Mononuclear cell (primary cell): ENCODE measurements around the gene LINC01488. TPM values are rescaled to one million over a fixed set of nuclear protein-coding genes. Genes with fewer than 3 reads are reported as not detected.

Experiments used
- H3K27me3 ChIP-seq: 2 replicates; pipeline ENCODE4 v1.6.0; 2011; ENCODE audit warnings: low read length, control low read depth; ENCODE audit not compliant: insufficient read depth
- H3K4me1 ChIP-seq: 2 replicates; pipeline ENCODE4 v1.5.1; 2011; ENCODE audit warnings: mild to moderate bottlenecking, low read length, control low read depth; ENCODE audit not compliant: insufficient read depth
- H3K4me3 ChIP-seq: 2 replicates; pipeline ENCODE4 v1.5.1; 2011; ENCODE audit warnings: mild to moderate bottlenecking, low read length, moderate library complexity
- H3K9me3 ChIP-seq: 2 replicates; pipeline ENCODE4 v1.5.1; 2011; ENCODE audit warnings: low read depth, mild to moderate bottlenecking, control low read depth, low read length
- total RNA-seq: library from RNA; depleted of rRNA; stranded (reverse); fragments of >200 nt; gene quantifications from one replicate; pipeline ENCODE4 v1.2.3, GENCODE V29; 2012

The LINC01488 gene
- total RNA-seq, 1 donor, result not detected

DNA sequence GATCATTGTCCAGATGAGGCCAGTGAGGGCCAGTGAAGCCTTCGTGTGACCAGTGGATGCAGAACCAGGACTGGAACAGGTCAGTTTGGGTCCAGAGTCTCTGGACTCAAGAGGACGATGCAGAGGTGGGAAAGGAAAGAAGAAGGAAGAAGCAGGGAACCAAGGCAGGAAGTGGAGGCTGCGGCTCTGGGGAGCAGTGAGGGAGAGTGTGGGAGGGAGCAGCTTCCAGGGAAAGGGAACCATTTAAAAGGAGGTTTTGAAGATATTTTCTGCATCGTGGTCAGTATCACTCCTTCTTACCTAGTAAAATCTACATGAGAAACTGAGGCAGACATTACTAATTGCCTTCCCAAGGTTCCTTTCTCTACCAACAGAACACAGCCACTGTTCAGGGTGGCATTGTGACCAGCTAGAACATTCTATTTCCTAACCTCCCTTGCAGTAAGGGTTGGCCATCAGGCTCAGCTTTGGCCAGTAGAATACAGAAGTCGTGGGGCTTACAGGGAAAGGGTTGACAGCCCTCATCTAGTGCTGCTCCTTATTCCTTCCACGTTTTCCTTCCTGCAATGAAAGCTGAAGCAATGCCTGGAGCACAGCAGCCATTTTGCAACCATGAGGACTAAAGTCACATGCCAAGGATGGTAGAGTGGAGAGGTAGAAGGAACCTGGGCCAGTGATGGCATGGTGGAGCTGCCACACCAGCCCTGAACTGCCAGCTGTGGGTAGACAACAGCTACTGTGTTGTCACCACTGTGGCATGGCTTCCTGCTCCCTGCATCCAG, 29.1 kb upstream of the LINC01488 start:
- H3K9me3 ChIP-seq, result peaks cover under 1% of the 10 kb centered on the region

DNA sequence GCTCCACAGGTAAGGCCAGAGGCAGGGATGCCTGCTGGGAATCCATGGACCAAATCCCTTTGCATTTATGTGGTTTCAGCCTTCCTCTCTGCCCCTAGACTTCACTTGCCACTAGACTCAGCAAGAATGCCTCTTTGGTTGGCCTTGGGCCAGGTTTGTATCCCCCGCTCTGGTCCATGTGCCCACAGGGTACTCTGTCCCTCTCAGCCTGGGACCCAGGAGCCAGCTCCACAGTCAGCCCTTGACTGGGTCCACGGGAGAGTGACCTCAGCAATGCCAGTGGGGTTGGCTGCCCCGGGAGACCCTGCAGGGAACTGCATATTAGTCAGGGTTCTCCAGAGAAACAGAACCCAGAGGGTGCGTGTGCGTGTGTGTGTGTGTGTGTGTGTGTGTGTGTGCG, 28.3 kb upstream of the LINC01488 start:
- H3K4me1 ChIP-seq, result no peaks in the 10 kb centered on the region
- H3K9me3 ChIP-seq, result peaks cover 6% of the 10 kb centered on the region
- H3K4me3 ChIP-seq, result no peak overlapping the region
- H3K27me3 ChIP-seq, result peaks cover 14% of the 10 kb centered on the region

More for the DNA sequence above, 29.1 kb upstream of the LINC01488 start:
- Histone ChIP-seq H3K4me3 (no peak overlapping the region), H3K27me3 (peaks cover 14% of the 10 kb centered on the region), H3K4me1 (no peaks in the 10 kb centered on the region)

DNA sequence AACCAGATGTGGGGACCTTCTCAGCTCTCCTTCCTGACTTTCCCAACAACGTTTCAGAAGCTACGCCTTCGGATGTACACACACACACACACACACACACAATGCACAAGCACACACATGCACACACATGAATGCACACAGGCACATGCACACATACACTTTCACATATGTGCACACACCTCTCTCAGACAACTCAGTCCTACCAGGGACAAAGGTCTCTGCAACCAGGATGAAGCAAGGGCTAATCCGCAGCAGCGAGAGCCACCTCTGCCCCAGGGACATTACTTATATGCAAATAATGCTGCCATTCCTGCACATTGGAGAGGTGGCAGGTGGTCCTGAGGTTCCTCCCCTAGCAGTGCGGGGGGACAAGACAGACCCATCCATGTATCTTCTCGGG, 27.4 kb upstream of the LINC01488 start:
- Histone ChIP-seq H3K4me3 (no peak overlapping the region), H3K4me1 (no peaks in the 10 kb centered on the region), H3K27me3 (peaks cover 9% of the 10 kb centered on the region), H3K9me3 (peaks cover 6% of the 10 kb centered on the region)

DNA sequence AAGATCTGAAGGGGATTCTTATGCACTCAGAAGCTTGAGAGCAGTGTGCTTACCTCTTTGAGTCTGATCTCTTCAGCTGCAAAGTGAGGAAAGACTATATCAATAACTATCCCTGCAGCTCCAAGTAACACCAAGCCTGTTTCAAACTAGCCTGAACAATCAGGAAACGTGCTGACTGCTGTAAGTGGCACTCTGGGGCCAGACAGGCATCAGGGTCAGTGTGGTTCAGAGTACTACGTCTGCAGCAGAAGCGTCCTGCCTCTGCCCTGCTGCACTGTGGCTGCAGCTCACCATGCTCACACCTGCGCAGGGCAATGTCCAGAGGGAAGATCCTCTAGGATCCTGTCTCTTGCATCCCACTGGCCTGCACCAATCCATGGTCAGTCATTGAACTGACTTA, 25.5 kb upstream of the LINC01488 start:
- no peaks in the 10 kb centered on the region for H3K4me1 ChIP-seq
- no peak overlapping the region for H3K4me3 ChIP-seq
- H3K27me3 ChIP-seq, result no peaks in the 10 kb centered on the region
- peaks cover 6% of the 10 kb centered on the region for H3K9me3 ChIP-seq

DNA sequence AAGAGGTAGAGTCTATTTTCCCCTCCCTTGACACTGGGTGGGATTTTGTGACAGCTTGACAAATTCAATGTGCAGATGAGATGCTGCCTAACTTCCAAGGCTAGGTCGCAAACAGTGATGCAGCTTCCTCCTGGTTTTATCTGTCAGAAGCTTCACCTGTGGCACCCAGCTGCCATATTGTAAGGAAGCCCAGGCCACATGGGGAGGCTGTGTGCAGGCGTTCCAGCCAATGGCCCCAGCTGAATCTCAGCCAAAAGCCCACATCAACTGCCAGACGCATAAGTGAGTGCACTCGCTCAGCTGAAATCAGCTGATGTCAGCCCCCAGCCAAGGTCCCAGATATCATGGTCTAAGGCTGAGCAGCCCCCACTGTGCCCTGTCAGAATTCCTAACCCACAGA, 24.8 kb upstream of the LINC01488 start:
- Histone ChIP-seq H3K9me3 (peaks cover 6% of the 10 kb centered on the region), H3K4me3 (no peak overlapping the region), H3K4me1 (no peaks in the 10 kb centered on the region), H3K27me3 (no peaks in the 10 kb centered on the region)

DNA sequence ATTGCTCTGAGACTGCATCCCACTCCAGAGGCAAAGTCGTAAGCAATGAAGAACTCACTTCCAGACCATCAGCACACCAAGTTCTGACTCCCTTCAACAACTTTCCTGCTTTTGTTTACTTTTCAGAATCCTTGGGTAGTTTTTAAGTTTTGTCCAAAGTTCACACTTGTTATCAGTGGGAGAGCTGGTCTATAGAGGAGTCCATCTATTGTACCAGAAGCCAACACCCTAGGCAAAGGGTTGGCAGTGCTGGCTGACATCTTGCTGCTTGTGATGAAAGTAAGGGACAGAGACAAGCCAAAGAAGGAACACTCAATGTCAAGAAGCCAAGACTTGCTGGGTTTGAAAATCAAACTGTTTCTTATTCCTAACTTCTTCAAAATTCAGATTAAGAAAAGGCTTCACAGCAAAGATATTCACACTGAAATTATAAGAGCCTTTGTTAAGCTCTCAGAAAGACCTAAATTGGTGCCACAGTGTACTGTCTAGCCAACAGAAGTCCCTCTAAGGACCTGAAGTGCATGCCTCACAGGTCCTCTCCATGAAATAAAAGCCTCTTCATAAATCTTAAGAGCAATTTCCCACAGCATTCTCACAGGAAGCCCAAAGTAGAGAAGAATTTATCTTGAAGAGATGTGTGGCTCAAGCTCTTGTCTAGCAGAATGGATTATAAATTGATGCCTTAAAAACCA, 21.5 kb upstream of the LINC01488 start:
- peaks cover 6% of the 10 kb centered on the region for H3K9me3 ChIP-seq
- H3K4me1 ChIP-seq, result no peaks in the 10 kb centered on the region
- no peak overlapping the region for H3K4me3 ChIP-seq
- H3K27me3 ChIP-seq, result no peaks in the 10 kb centered on the region

DNA sequence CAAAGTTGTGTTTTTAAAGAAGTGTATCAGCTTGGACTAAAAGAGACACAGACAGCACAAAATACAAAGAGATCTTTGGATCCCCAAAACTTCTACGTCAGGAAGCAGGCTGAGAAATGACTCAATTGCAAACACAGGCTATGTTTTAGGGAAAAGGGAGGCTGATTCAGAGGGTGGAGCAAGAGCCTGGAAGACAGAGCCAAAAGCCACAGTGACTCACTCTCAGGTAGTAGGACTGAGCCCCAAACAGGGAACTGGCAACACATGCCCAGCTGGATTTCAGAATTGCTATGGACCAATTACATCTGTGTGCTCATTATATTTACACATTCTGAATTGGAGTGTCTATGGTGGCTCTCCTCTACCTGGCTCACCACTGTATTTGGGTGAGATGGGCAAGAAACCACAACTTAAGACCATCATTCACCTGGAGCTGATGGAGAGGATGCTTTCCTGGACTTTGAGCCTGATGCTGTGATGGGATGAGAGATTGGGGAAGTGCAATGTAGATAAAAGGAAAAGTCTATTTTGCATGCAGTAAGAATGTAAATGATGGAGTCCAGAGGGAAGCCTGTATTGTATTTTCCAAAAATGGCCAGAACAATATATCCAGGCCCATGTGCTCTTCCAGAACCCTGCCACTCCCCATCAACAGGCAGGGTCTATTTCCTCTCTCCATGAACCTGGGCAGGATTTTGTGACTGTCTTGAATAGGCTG, 20.8 kb upstream of the LINC01488 start:
- H3K9me3 ChIP-seq, result peaks cover 6% of the 10 kb centered on the region
- no peak overlapping the region for H3K4me3 ChIP-seq
- H3K27me3 ChIP-seq, result no peaks in the 10 kb centered on the region
- no peaks in the 10 kb centered on the region for H3K4me1 ChIP-seq

DNA sequence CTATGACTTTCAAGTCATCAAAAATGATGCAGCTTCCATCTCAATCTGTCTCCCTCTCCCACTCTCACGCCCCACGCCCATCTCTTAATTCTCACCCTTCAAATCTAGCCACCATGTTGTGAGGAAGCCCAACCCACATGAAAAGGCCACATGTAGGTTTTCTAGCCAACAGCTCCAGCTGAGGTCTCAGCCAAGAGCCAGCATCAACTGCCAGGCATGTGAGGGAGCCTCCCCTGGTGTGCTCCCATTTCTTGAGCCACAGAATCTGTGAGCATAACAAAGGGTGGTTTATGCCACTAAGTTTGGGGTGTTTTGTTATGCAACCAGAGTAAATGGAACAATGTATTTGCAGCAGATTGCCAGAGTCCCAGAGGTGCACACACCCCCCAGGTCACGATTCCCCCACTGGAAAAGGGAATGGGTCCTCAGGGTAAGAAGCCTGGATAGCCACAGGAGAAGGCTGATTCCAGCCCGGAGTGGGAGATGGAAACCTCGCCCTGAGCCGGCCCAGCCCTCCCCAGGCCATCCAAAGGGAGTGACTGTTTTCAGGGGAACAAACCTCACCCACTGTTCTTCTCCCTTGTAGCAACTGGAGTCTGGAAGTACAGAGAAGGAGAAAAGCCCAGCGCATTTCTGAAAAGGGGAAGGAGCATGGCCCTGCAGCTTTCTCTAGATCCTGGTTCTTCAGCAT, 20.0 kb upstream of the LINC01488 start:
- Histone ChIP-seq H3K27me3 (no peaks in the 10 kb centered on the region), H3K9me3 (peaks cover 6% of the 10 kb centered on the region), H3K4me3 (no peak overlapping the region), H3K4me1 (no peaks in the 10 kb centered on the region)

DNA sequence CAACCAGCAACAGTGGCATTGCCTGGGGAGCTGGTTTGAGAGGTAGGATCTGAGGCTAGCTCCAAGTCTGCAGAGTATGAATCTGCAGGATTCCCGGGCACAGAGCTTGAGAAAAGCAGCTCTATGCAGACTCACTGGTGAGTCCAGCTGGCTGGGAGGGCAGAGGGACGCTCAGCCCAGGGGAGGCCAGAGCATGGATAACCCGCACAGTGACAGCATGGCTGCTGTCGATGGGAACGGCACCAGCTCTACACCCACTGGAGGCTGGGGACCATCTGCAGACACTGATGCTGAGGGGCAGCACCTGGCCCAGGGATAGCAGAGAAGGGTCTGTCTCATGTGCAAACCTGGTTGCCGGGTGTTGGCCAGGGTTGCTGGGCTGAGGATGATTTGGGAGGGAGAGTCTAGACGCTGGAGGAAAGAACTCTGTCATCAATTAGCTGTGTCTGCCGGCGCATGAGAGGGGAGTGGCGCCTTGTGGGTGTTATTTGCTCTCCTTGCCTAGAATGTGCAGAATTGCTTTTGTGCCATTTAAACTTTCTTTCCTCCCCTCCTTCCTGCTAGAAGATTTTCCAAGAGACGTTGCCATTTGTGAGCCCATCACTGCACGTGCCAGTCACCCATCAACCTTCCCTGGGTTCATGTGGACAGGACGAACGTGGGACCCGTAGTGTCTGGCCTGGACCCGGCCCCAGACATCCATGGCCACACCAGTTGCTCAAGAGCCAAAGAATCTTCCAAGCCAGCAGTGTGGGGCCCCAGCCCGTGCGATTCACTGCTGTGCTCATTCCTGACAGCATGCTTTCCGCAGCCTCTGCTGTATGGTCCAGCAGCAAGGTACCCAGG, 19.1 kb upstream of the LINC01488 start:
- Histone ChIP-seq H3K4me1 (no peaks in the 10 kb centered on the region), H3K4me3 (no peak overlapping the region), H3K9me3 (peaks cover 6% of the 10 kb centered on the region), H3K27me3 (no peaks in the 10 kb centered on the region)

DNA sequence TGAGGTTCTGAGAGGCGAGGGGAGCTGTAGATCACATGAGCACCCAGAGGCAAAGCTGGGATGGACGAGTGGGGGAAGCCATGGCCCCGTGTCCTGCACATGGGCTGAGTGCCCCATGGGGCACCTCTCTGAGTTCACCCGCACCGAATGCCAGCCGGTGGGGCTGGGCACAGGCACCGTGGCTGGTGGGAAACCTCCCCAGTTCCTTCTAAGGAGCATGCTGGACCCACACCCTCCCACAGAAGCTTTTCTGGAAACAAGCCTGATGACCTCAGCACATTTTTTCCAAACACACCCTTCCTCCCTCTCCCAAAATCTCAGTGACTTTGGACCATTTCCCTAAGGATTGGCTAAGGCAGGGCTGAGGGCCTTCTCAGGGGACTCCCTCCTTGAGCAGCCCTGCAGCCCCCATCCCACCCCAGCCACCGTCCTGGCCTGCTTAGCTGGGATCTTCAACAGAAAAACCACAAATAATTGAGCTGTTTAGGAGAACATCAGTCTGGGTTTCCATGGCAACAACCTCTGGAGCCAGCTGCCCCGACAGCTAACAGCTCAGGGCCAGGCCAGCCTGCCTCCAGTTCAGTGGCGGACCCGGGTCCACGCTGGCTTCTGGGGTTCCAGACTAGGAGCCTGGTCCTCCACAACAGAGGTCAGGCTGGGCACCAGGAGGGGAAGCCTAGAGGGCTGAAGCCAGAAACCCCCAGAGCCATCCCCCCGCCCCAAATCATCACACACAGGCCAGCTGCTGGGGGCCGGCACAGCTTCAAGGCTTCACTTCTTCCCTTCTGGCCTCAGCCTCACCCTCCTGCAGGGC, 18.1 kb upstream of the LINC01488 start:
- no peaks in the 10 kb centered on the region for H3K9me3 ChIP-seq
- H3K4me3 ChIP-seq, result no peak overlapping the region
- no peaks in the 10 kb centered on the region for H3K4me1 ChIP-seq
- no peaks in the 10 kb centered on the region for H3K27me3 ChIP-seq

DNA sequence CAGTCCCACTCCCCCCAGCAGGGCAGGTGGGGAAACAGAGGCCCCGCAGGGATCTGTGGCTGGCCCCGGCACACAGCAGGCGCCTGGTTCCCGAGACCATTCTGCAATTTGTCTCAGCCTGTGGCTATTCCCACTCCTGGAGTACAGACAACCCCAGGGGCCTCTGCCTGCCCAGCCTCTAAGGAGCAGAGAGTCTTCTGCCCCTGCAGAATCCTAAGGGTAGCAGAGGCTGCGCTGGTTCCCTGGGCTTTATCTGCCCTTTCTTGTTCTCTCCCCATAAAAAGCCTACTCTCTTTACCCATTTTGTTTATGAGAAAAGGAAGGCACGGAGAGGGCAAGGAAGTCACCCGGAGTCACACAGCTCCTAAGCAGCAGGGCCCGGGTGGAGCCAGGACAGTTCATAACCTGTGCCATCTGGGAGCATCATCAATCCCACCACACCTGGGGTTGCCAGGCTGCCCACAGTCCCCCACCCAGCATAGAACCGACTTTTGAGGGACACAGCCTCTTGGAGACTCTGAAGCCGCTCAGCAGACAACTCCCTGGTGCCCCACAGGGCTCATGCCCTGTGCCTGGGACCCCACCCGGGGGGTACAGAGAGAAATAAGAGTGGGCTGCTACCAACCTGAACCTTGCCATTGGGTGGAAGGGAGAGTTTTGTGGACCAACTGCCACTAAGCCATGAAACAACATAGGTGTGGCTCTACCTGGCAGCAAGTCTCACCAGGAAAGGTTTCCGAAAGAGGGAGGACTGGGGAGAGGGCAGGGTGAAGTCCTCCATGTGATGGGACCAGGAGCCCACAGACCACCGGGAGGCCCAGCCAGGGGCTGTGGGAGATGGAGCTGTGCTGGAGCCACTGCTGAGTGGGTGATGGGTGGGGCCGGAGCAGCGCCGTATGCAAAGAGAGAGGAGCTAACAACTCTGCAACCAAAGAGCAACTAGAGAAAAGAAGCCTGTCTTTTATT, 17.2 kb upstream of the LINC01488 start:
- Histone ChIP-seq H3K4me1 (no peaks in the 10 kb centered on the region), H3K4me3 (no peak overlapping the region), H3K9me3 (no peaks in the 10 kb centered on the region), H3K27me3 (no peaks in the 10 kb centered on the region)

DNA sequence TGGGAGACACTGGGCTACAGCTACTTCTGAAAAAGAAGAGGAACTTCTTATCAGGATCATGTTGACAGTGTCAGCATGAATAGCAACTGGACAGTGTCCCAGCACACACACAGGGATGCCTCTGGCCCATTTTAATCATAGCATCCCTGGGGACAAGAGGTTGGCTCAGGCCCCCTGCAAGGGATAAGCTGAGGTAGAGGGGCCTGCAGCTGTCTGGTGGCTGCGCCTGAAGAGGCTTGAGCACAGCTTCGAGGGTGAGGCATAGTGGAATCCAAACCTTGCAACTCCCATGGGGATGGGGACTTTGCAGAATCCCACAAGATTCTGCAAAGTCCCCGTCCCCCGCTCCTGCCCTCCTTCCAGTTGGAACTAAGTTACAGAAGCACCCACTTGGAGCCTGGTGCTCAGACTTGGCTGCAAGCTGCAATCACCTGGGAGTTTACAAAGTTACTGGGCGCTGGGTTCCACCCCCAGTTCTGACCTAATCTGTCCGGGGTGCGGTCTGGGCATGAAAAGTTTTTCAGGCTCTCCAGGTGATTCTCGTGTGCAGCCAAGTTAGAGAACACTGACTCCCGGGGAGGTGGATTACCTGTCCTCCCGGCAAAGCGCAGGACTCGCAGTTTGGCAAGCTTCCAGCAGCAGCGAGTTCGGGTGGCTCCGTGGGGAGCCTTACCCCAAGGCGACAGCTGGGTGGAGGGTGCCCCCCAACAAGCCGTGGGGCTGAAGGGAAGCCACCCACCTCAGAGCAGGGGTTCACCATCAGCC, 16.0 kb upstream of the LINC01488 start:
- H3K27me3 ChIP-seq, result no peaks in the 10 kb centered on the region
- no peak overlapping the region for H3K4me3 ChIP-seq
- no peaks in the 10 kb centered on the region for H3K9me3 ChIP-seq
- H3K4me1 ChIP-seq, result no peaks in the 10 kb centered on the region
